Cardiac fibroblast (primary cell): ENCODE measurements around the gene FAM13B.
"Not testable (repeated sequence)": the region's sequence is repeated elsewhere in the genome, so short reads cannot be mapped to it uniquely, and the experiment has no call there.

Experiments
- DNase-seq, 2 donors: peaks; one replicate each; pipeline versions ENCODE4 v3.0.0 to v3.0.0-alpha.2; 2010; ENCODE audit warnings: low read depth in 2 of 2
- H3K4me3 ChIP-seq, 2 donors: replicated peaks in 1 of 2; 1 replicate in 1 of 2; 2 replicates in 1 of 2; pipeline ENCODE4 v1.5.1; 2011; ENCODE audit warnings: low read depth in 2 of 2, low read length in 2 of 2, mild to moderate bottlenecking in 2 of 2, moderate library complexity in 1 of 2
- TF ChIP-seq, protein P1 (sequence below): IDR thresholded peaks from one replicate; pipeline ENCODE4 v1.5.1; 2011; ENCODE audit warnings: low read depth, mild to moderate bottlenecking, low read length, inconsistent platforms

The FAM13B gene

GRCh38 chr5:138067945-138068344, 35.1 kb upstream of the FAM13B start:
- no peak overlapping the region for H3K4me3 ChIP-seq
- DNase-seq: no peak
- TF ChIP-seq, protein P1, sequence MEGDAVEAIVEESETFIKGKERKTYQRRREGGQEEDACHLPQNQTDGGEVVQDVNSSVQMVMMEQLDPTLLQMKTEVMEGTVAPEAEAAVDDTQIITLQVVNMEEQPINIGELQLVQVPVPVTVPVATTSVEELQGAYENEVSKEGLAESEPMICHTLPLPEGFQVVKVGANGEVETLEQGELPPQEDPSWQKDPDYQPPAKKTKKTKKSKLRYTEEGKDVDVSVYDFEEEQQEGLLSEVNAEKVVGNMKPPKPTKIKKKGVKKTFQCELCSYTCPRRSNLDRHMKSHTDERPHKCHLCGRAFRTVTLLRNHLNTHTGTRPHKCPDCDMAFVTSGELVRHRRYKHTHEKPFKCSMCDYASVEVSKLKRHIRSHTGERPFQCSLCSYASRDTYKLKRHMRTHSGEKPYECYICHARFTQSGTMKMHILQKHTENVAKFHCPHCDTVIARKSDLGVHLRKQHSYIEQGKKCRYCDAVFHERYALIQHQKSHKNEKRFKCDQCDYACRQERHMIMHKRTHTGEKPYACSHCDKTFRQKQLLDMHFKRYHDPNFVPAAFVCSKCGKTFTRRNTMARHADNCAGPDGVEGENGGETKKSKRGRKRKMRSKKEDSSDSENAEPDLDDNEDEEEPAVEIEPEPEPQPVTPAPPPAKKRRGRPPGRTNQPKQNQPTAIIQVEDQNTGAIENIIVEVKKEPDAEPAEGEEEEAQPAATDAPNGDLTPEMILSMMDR: no peak

DNA sequence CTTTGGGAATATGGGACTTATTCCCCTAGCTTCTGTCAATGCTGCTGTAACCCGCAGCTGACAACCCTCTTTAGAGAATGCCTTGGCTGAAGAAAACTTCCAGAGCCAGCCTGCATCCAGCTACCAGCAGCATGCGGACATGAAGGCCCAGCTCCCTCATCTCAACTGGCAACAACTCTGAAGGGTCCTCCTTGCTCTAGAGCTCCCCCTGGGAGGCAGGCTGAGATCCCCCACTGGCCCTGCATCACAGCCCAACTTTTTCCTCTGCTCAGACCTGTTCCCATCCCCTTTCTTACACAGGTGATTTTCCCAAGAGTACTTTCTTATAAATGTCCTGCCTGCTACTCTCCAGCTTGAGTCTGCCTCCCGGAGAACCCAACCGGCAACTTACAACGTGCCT, 32.2 kb upstream of the FAM13B start:
- H3K4me3 ChIP-seq: no peak overlapping the region
- DNase-seq: peak in 1 of 2 donors; percentile 13

GRCh38 chr5:138064526-138064925, 31.6 kb upstream of the FAM13B start:
- DNase-seq: peak in 1 of 2 donors; percentile 46
- no peak overlapping the region for H3K4me3 ChIP-seq
- TF ChIP-seq, protein P1: no peak

More for the DNA sequence above, 32.2 kb upstream of the FAM13B start:
- TF ChIP-seq, protein P1: peak; percentile 32

GRCh38 chr5:138054847-138055558, 22.1 kb upstream of the FAM13B start:
- peak; percentile 22 to 43 for DNase-seq
- TF ChIP-seq, protein P1: no peak
- no peak overlapping the region for H3K4me3 ChIP-seq

DNA sequence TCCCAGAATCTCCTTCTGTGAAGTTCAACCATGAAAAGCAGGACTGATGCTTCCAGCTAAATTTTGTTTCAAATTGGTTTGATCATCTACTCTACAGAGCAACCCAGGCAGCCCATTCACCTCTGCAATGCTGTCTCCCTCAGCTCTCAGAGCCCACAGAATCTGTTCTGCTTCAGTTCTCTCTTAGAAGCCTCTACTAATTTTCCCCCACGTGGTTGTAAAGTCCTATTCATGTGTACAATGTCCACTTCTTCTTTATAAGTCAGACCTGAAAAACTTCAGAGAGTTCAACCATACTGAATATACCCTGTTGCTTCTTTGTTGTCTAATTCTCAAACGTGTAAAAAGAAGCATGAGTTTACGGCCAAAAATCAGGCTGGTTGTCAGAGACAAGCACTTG, 21.3 kb upstream of the FAM13B start:
- no peak overlapping the region for H3K4me3 ChIP-seq
- TF ChIP-seq, protein P1: no peak
- no peak for DNase-seq

- TF ChIP-seq, protein P1: no peak
- no peak for DNase-seq
- H3K4me3 ChIP-seq: no peak overlapping the region
These were observed 20.7 kb upstream of the FAM13B start for GRCh38 chr5:138053554-138053953.

GRCh38 chr5:138052718-138053117, 19.8 kb upstream of the FAM13B start:
- DNase-seq, H3K4me3 ChIP-seq: not testable (repeated sequence)
